ENCODE data around the gene PTGR1.
"Not testable (repeated sequence)": the region's sequence is repeated elsewhere in the genome, so short reads cannot be mapped to it uniquely, and the experiment has no call there.

Gene PTGR1

GRCh38 chr9:111617349-111617748 lies 17.9 kb upstream of the PTGR1 start:
- H3K36me3 ChIP-seq (ENCODE audit: control insufficient read depth in 4 of 4, insufficient read depth in 4 of 4, low read length in 3 of 4); H3K4me3 ChIP-seq (ENCODE audit: control insufficient read depth in 1 of 7, extremely low read depth in 1 of 7, insufficient read depth in 4 of 7, low read depth in 2 of 7, low read length in 6 of 7); H3K27me3 ChIP-seq (replicated peaks in 2 of 5; ENCODE audit: control insufficient read depth in 4 of 5, insufficient read depth in 5 of 5, low read length in 4 of 5); POLR2A ChIA-PET; DNase-seq; H3K9me3 ChIP-seq (ENCODE audit: control extremely low read depth in 1 of 5, control insufficient read depth in 4 of 5, insufficient read depth in 2 of 5, low read depth in 1 of 5, low read length in 4 of 5); CTCF ChIA-PET; H3K4me1 ChIP-seq (ENCODE audit: control extremely low read depth in 1 of 4, control insufficient read depth in 4 of 4, insufficient read depth in 4 of 4, low read length in 3 of 4); H3K27ac ChIP-seq (ENCODE audit: insufficient read depth in 1 of 2, low read depth in 1 of 2, low read length in 2 of 2, poor library complexity in 1 of 2, severe bottlenecking in 2 of 2): not testable (repeated sequence)
- WGBS (ENCODE audit: insufficient coverage), result 98% methylated on average over 21 of the region's 29 CpGs

- no peak for DNase-seq
- no peak overlapping the region for H3K4me3 ChIP-seq (ENCODE audit: control insufficient read depth in 1 of 7, extremely low read depth in 1 of 7, insufficient read depth in 4 of 7, low read depth in 2 of 7, low read length in 6 of 7)
- WGBS (ENCODE audit: insufficient coverage), result 84% methylated on average over 3 of the region's 3 CpGs
- H3K27ac ChIP-seq (ENCODE audit: insufficient read depth in 1 of 2, low read depth in 1 of 2, low read length in 2 of 2, poor library complexity in 1 of 2, severe bottlenecking in 2 of 2), result no peak overlapping the region
- POLR2A ChIA-PET, result interaction anchor here (0.7 kb wide), 1 partner anchor 447 kb away, joined by 4 read pairs; no protein-coding TSS in a partner anchor
- H3K4me1 ChIP-seq (ENCODE audit: control extremely low read depth in 1 of 4, control insufficient read depth in 4 of 4, insufficient read depth in 4 of 4, low read length in 3 of 4), result no peaks in the 10 kb centered on the region
- peaks cover 0 to 7% (median 0%) of the 10 kb centered on the region in 5 experiments for H3K27me3 ChIP-seq (replicated peaks in 2 of 5; ENCODE audit: control insufficient read depth in 4 of 5, insufficient read depth in 5 of 5, low read length in 4 of 5)
- H3K9me3 ChIP-seq (ENCODE audit: control extremely low read depth in 1 of 5, control insufficient read depth in 4 of 5, insufficient read depth in 2 of 5, low read depth in 1 of 5, low read length in 4 of 5), result no peaks in the 10 kb centered on the region
- CTCF ChIA-PET, result interaction anchor here (1.1 kb wide), 1 partner anchor 46 kb away, joined by 4 read pairs; no protein-coding TSS in a partner anchor
- H3K36me3 ChIP-seq (ENCODE audit: control insufficient read depth in 4 of 4, insufficient read depth in 4 of 4, low read length in 3 of 4), result no peaks in the 10 kb centered on the region
Observed at GRCh38 chr9:111615928-111616327, 16.5 kb upstream of the PTGR1 start.

- no peak overlapping the region for H3K27ac ChIP-seq (ENCODE audit: insufficient read depth in 1 of 2, low read depth in 1 of 2, low read length in 2 of 2, poor library complexity in 1 of 2, severe bottlenecking in 2 of 2)
- no peak for DNase-seq
- no peaks in the 10 kb centered on the region for H3K4me1 ChIP-seq (ENCODE audit: control extremely low read depth in 1 of 4, control insufficient read depth in 4 of 4, insufficient read depth in 4 of 4, low read length in 3 of 4)
- H3K9me3 ChIP-seq (ENCODE audit: control extremely low read depth in 1 of 5, control insufficient read depth in 4 of 5, insufficient read depth in 2 of 5, low read depth in 1 of 5, low read length in 4 of 5), result no peaks in the 10 kb centered on the region
- peaks cover 0 to 7% (median 0%) of the 10 kb centered on the region in 5 experiments for H3K27me3 ChIP-seq (replicated peaks in 2 of 5; ENCODE audit: control insufficient read depth in 4 of 5, insufficient read depth in 5 of 5, low read length in 4 of 5)
- H3K4me3 ChIP-seq (ENCODE audit: control insufficient read depth in 1 of 7, extremely low read depth in 1 of 7, insufficient read depth in 4 of 7, low read depth in 2 of 7, low read length in 6 of 7), result no peak overlapping the region
- POLR2A ChIA-PET, result no interaction called here
- no peaks in the 10 kb centered on the region for H3K36me3 ChIP-seq (ENCODE audit: control insufficient read depth in 4 of 4, insufficient read depth in 4 of 4, low read length in 3 of 4)
- WGBS (ENCODE audit: insufficient coverage), result 90% methylated on average over 3 of the region's 4 CpGs
- CTCF ChIA-PET, result interaction anchor here (1.4 to 1.8 kb wide), 3 partner anchors 8 to 15 kb away, joined by 3 to 6 read pairs (median 4); no protein-coding TSS in a partner anchor
Observed at GRCh38 chr9:111613436-111614040, 14.1 kb upstream of the PTGR1 start.

GRCh38 chr9:111610845-111611244 lies 11.4 kb upstream of the PTGR1 start:
- no peak overlapping the region for H3K4me3 ChIP-seq (ENCODE audit: control insufficient read depth in 1 of 7, extremely low read depth in 1 of 7, insufficient read depth in 4 of 7, low read depth in 2 of 7, low read length in 6 of 7)
- DNase-seq, result no peak
- no peaks in the 10 kb centered on the region for H3K9me3 ChIP-seq (ENCODE audit: control extremely low read depth in 1 of 5, control insufficient read depth in 4 of 5, insufficient read depth in 2 of 5, low read depth in 1 of 5, low read length in 4 of 5)
- ChIA-PET POLR2A (no interaction called here), CTCF (no interaction called here)
- H3K27ac ChIP-seq (ENCODE audit: insufficient read depth in 1 of 2, low read depth in 1 of 2, low read length in 2 of 2, poor library complexity in 1 of 2, severe bottlenecking in 2 of 2), result no peak overlapping the region
- H3K36me3 ChIP-seq (ENCODE audit: control insufficient read depth in 4 of 4, insufficient read depth in 4 of 4, low read length in 3 of 4), result no peaks in the 10 kb centered on the region
- H3K4me1 ChIP-seq (ENCODE audit: control extremely low read depth in 1 of 4, control insufficient read depth in 4 of 4, insufficient read depth in 4 of 4, low read length in 3 of 4), result no peaks in the 10 kb centered on the region
- H3K27me3 ChIP-seq (replicated peaks in 2 of 5; ENCODE audit: control insufficient read depth in 4 of 5, insufficient read depth in 5 of 5, low read length in 4 of 5), result peaks cover 0 to 6% (median 0%) of the 10 kb centered on the region in 5 experiments
- 95% methylated on average over 7 of the region's 7 CpGs for WGBS (ENCODE audit: insufficient coverage)

GRCh38 chr9:111610149-111610548 lies 10.7 kb upstream of the PTGR1 start:
- no peak overlapping the region for H3K27ac ChIP-seq (ENCODE audit: insufficient read depth in 1 of 2, low read depth in 1 of 2, low read length in 2 of 2, poor library complexity in 1 of 2, severe bottlenecking in 2 of 2)
- H3K27me3 ChIP-seq (replicated peaks in 2 of 5; ENCODE audit: control insufficient read depth in 4 of 5, insufficient read depth in 5 of 5, low read length in 4 of 5), result peaks cover 0 to 6% (median 0%) of the 10 kb centered on the region in 5 experiments
- ChIA-PET CTCF (no interaction called here), POLR2A (no interaction called here)
- H3K4me3 ChIP-seq (ENCODE audit: control insufficient read depth in 1 of 7, extremely low read depth in 1 of 7, insufficient read depth in 4 of 7, low read depth in 2 of 7, low read length in 6 of 7), result no peak overlapping the region
- WGBS (ENCODE audit: insufficient coverage), result 69% methylated on average over 4 of the region's 5 CpGs
- DNase-seq, result no peak
- no peaks in the 10 kb centered on the region for H3K4me1 ChIP-seq (ENCODE audit: control extremely low read depth in 1 of 4, control insufficient read depth in 4 of 4, insufficient read depth in 4 of 4, low read length in 3 of 4)
- H3K36me3 ChIP-seq (ENCODE audit: control insufficient read depth in 4 of 4, insufficient read depth in 4 of 4, low read length in 3 of 4), result no peaks in the 10 kb centered on the region
- H3K9me3 ChIP-seq (ENCODE audit: control extremely low read depth in 1 of 5, control insufficient read depth in 4 of 5, insufficient read depth in 2 of 5, low read depth in 1 of 5, low read length in 4 of 5), result no peaks in the 10 kb centered on the region

GRCh38 chr9:111605041-111605559 lies 5.7 kb upstream of the PTGR1 start:
- CTCF ChIA-PET, result interaction anchor here (0.7 to 1.6 kb wide), 2 partner anchors 16 to 22 kb away, joined by 3 to 7 read pairs; no protein-coding TSS in a partner anchor
- 100% methylated on average over 5 of the region's 9 CpGs for WGBS (ENCODE audit: insufficient coverage)

GRCh38 chr9:111604054-111604615 lies 4.7 kb upstream of the PTGR1 start:
- H3K9me3 ChIP-seq (ENCODE audit: control extremely low read depth in 1 of 5, control insufficient read depth in 4 of 5, insufficient read depth in 2 of 5, low read depth in 1 of 5, low read length in 4 of 5), result no peaks in the 10 kb centered on the region
- H3K4me3 ChIP-seq (ENCODE audit: control insufficient read depth in 1 of 7, extremely low read depth in 1 of 7, insufficient read depth in 4 of 7, low read depth in 2 of 7, low read length in 6 of 7), result no peak overlapping the region
- CTCF ChIA-PET, result interaction anchor here (1.6 kb wide), 1 partner anchor 17 kb away, joined by 7 read pairs; no protein-coding TSS in a partner anchor
- POLR2A ChIA-PET, result no interaction called here
- DNase-seq, result no peak
- H3K4me1 ChIP-seq (ENCODE audit: control extremely low read depth in 1 of 4, control insufficient read depth in 4 of 4, insufficient read depth in 4 of 4, low read length in 3 of 4), result peaks cover 0 to 8% (median 7%) of the 10 kb centered on the region in 4 experiments
- peaks cover 0 to 18% (median 2%) of the 10 kb centered on the region in 5 experiments for H3K27me3 ChIP-seq (replicated peaks in 2 of 5; ENCODE audit: control insufficient read depth in 4 of 5, insufficient read depth in 5 of 5, low read length in 4 of 5)
- no peak overlapping the region for H3K27ac ChIP-seq (ENCODE audit: insufficient read depth in 1 of 2, low read depth in 1 of 2, low read length in 2 of 2, poor library complexity in 1 of 2, severe bottlenecking in 2 of 2)
- H3K36me3 ChIP-seq (ENCODE audit: control insufficient read depth in 4 of 4, insufficient read depth in 4 of 4, low read length in 3 of 4), result no peaks in the 10 kb centered on the region
- WGBS (ENCODE audit: insufficient coverage), result 90% methylated on average over 13 of the region's 16 CpGs

More at GRCh38 chr9:111605041-111605559, 5.7 kb upstream of the PTGR1 start:
- Histone ChIP-seq H3K27me3 (replicated peaks in 2 of 5; ENCODE audit: control insufficient read depth in 4 of 5, insufficient read depth in 5 of 5, low read length in 4 of 5) (peaks cover 0 to 11% (median 2%) of the 10 kb centered on the region in 5 experiments), H3K4me1 (ENCODE audit: control extremely low read depth in 1 of 4, control insufficient read depth in 4 of 4, insufficient read depth in 4 of 4, low read length in 3 of 4) (no peaks in the 10 kb centered on the region), H3K4me3 (ENCODE audit: control insufficient read depth in 1 of 7, extremely low read depth in 1 of 7, insufficient read depth in 4 of 7, low read depth in 2 of 7, low read length in 6 of 7) (no peak overlapping the region), H3K9me3 (ENCODE audit: control extremely low read depth in 1 of 5, control insufficient read depth in 4 of 5, insufficient read depth in 2 of 5, low read depth in 1 of 5, low read length in 4 of 5) (no peaks in the 10 kb centered on the region), H3K36me3 (ENCODE audit: control insufficient read depth in 4 of 4, insufficient read depth in 4 of 4, low read length in 3 of 4) (no peaks in the 10 kb centered on the region), H3K27ac (ENCODE audit: insufficient read depth in 1 of 2, low read depth in 1 of 2, low read length in 2 of 2, poor library complexity in 1 of 2, severe bottlenecking in 2 of 2) (no peak overlapping the region)
- DNase-seq, result no peak
- POLR2A ChIA-PET, result interaction anchor here (0.5 kb wide), 1 partner anchor 1439 kb away, joined by 4 read pairs; no protein-coding TSS in a partner anchor

All from common myeloid progenitor, CD34-positive (primary cell).